WI38 (cell line): ENCODE data around the gene MYH11.
A peak's percentile ranks its signal among the peaks of the same experiment; 100 is the strongest.

ENCODE experiments used
- H3K4me3 ChIP-seq: 2 replicates; pipeline ENCODE4 v1.5.1; 2011; ENCODE audit warnings: low read depth, mild to moderate bottlenecking, control low read depth, low read length
- CTCF ChIP-seq: IDR thresholded peaks from 2 replicates; pipeline ENCODE4 v1.5.1; 2012; ENCODE audit warnings: low read depth, mild to moderate bottlenecking, control low read depth, low read length

MYH11 gene

GRCh38 chr16:15874745-15875314 lies 18.0 kb upstream of the MYH11 start:
- H3K4me3 ChIP-seq, result no peak overlapping the region
- peak; percentile 86 for TF ChIP-seq CTCF

GRCh38 chr16:15873737-15874136 lies 16.9 kb upstream of the MYH11 start:
- TF ChIP-seq CTCF, result no peak
- no peak overlapping the region for H3K4me3 ChIP-seq

GRCh38 chr16:15873301-15873700 lies 16.5 kb upstream of the MYH11 start:
- no peak overlapping the region for H3K4me3 ChIP-seq
- no peak for TF ChIP-seq CTCF

- no peak for TF ChIP-seq CTCF
- H3K4me3 ChIP-seq, result no peak overlapping the region
Measured at GRCh38 chr16:15870011-15870410, 13.2 kb upstream of the MYH11 start.

GRCh38 chr16:15866451-15866850 lies 9.6 kb upstream of the MYH11 start:
- TF ChIP-seq CTCF, result no peak
- no peak overlapping the region for H3K4me3 ChIP-seq

- TF ChIP-seq CTCF, result no peak
- H3K4me3 ChIP-seq, result no peak overlapping the region
Measured at GRCh38 chr16:15865742-15866141, 8.9 kb upstream of the MYH11 start.

GRCh38 chr16:15864939-15865338 lies 8.1 kb upstream of the MYH11 start:
- H3K4me3 ChIP-seq, result no peak overlapping the region
- TF ChIP-seq CTCF, result no peak
